ENCODE data around the gene LSM6. TPM values are rescaled to one million over a fixed set of nuclear protein-coding genes. Genes with fewer than 3 reads are reported as not detected.

LSM6 gene
- polyA plus RNA-seq, 2 of the 4 experiments (the other 2 are of a cell fraction) = 25.3 to 57.8 TPM

DNA sequence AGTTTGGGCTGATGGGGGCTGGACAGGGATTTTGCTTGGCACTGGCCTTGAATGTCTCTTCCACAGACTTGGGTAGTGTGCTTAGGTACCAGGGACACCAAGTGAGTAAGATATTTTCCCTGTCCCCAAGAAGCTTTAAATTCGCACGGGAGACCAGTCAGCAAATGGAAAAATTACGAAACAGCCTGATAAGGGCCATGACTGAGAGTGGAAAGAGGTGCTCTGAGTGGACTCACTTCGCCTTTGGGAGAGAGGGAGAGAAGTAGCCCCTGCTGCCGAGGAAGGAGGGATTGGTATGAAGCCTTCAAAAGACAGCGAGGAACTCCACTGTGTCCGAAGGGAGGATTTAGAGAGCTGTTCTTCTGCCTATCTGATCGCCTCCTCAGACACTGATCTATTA lies 2.6 kb downstream of the LSM6 start:
- 84% methylated on average over 8 of the region's 8 CpGs for WGBS (ENCODE audit: missing lambda C conversion rate)
- CTCF ChIA-PET = no interaction called here
- no peak for ATAC-seq

DNA sequence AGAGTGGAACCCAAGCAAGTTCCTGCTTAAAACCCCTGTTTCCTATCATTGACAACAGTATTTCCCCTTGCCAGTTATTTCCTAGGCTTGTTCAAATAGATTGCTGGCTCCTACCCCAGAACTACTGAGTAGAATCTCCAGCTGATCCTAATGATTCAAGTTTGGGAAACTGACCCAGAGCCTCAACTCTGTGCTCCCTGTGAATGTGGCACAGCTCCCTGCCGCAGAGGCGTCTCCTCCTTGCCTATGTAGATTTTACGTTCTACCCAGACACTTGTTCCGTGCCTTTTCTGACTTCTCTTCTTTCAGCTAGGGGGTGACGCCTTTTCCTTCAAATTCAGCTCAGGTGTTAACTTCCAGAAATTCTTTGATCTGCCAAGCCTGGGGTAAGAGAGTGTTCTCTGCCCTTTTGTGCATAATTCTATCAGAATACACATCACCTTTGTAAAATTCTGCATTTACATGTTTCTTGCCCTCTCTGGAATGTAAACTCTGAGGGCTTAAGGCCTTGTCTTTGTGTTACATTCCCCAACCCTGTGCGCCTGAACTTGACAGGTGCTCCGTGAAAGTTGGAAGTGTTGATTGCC lies 4.4 kb downstream of the LSM6 start:
- ATAC-seq = no peak
- no peak for TF ChIP-seq PHF8 (IDR thresholded peaks at IDR 0.05; ENCODE audit: borderline replicate concordance, low read depth)
- TF ChIP-seq NFE2L2 (conservative IDR thresholded peaks at IDR 0.05; ENCODE audit: low read length) = no peak
- no peak for TF ChIP-seq MAFK (IDR thresholded peaks at IDR 0.05; ENCODE audit: partially characterized antibody)
- no peak for TF ChIP-seq RFX5 (IDR thresholded peaks at IDR 0.05)
- TF ChIP-seq, protein P1, sequence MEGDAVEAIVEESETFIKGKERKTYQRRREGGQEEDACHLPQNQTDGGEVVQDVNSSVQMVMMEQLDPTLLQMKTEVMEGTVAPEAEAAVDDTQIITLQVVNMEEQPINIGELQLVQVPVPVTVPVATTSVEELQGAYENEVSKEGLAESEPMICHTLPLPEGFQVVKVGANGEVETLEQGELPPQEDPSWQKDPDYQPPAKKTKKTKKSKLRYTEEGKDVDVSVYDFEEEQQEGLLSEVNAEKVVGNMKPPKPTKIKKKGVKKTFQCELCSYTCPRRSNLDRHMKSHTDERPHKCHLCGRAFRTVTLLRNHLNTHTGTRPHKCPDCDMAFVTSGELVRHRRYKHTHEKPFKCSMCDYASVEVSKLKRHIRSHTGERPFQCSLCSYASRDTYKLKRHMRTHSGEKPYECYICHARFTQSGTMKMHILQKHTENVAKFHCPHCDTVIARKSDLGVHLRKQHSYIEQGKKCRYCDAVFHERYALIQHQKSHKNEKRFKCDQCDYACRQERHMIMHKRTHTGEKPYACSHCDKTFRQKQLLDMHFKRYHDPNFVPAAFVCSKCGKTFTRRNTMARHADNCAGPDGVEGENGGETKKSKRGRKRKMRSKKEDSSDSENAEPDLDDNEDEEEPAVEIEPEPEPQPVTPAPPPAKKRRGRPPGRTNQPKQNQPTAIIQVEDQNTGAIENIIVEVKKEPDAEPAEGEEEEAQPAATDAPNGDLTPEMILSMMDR (IDR thresholded peaks at IDR 0.05) = no peak
- no peak for TF ChIP-seq ZFP36 (IDR thresholded peaks at IDR 0.05; ENCODE audit: borderline replicate concordance, partially characterized antibody)
- TF ChIP-seq, protein P2, sequence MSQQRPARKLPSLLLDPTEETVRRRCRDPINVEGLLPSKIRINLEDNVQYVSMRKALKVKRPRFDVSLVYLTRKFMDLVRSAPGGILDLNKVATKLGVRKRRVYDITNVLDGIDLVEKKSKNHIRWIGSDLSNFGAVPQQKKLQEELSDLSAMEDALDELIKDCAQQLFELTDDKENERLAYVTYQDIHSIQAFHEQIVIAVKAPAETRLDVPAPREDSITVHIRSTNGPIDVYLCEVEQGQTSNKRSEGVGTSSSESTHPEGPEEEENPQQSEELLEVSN (IDR thresholded peaks at IDR 0.05; ENCODE audit: borderline replicate concordance, low read depth) = no peak
- no peak for TF ChIP-seq HDAC2 (IDR thresholded peaks at IDR 0.05)
- no peak for TF ChIP-seq FOSL2 (IDR thresholded peaks at IDR 0.05)
- TF ChIP-seq FOSL2 (CRISPR knock-in tag; IDR thresholded peaks at IDR 0.05) = no peak
- no peak for TF ChIP-seq TFCP2L1 (CRISPR knock-in tag; IDR thresholded peaks at IDR 0.05)
- TF ChIP-seq RNF2 (IDR thresholded peaks at IDR 0.05; ENCODE audit: borderline replicate concordance, low read depth) = no peak
- TF ChIP-seq, protein P3, sequence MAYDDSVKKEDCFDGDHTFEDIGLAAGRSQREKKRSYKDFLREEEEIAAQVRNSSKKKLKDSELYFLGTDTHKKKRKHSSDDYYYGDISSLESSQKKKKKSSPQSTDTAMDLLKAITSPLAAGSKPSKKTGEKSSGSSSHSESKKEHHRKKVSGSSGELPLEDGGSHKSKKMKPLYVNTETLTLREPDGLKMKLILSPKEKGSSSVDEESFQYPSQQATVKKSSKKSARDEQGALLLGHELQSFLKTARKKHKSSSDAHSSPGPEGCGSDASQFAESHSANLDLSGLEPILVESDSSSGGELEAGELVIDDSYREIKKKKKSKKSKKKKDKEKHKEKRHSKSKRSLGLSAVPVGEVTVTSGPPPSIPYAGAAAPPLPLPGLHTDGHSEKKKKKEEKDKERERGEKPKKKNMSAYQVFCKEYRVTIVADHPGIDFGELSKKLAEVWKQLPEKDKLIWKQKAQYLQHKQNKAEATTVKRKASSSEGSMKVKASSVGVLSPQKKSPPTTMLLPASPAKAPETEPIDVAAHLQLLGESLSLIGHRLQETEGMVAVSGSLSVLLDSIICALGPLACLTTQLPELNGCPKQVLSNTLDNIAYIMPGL (CRISPR knock-in tag; IDR thresholded peaks at IDR 0.05; ENCODE audit: borderline replicate concordance) = no peak
- no peak for TF ChIP-seq RAD21 (conservative IDR thresholded peaks at IDR 0.05 in 1 of 2, IDR thresholded peaks at IDR 0.05 in 1 of 2)
- TF ChIP-seq POLR2AphosphoS2 (conservative IDR thresholded peaks at IDR 0.05; ENCODE audit: low read length) = no peak
- no peak for TF ChIP-seq TP53 (CRISPR knock-in tag; IDR thresholded peaks at IDR 0.05)
- TF ChIP-seq GATA3 (IDR thresholded peaks at IDR 0.05; ENCODE audit: borderline replicate concordance) = no peak
- no peak overlapping the region for H3K4me3 ChIP-seq
- FAIRE-seq = no peak
- H3K27ac ChIP-seq = no peak overlapping the region
- no peak for DNase-seq (ENCODE audit: low read depth in 1 of 2, low spot score in 1 of 2)
- no peaks in the 10 kb centered on the region for H3K9me3 ChIP-seq
- H3K4me2 ChIP-seq = no peak overlapping the region
- ChIA-PET CTCF (no interaction called here), POLR2A (no interaction called here)
- WGBS (ENCODE audit: missing lambda C conversion rate) = 93% methylated on average over 7 of the region's 7 CpGs
- H3K4me1 ChIP-seq = peaks cover 8% of the 10 kb centered on the region; the same call in 2 of the 3 replicates

More for the DNA sequence above, 2.6 kb downstream of the LSM6 start:
- Histone ChIP-seq H3K4me2 (no peak overlapping the region), H3K4me3 (no peak overlapping the region), H3K27ac (no peak overlapping the region), H3K4me1 (peaks cover 8% of the 10 kb centered on the region; the same call in 2 of the 3 replicates), H3K9me3 (no peaks in the 10 kb centered on the region)
- DNase-seq (ENCODE audit: low read depth in 1 of 2, low spot score in 1 of 2) (no peak), FAIRE-seq (no peak)
- no peak for TF ChIP-seq NFE2L2 (conservative IDR thresholded peaks at IDR 0.05; ENCODE audit: low read length)
- TF ChIP-seq, protein P4, sequence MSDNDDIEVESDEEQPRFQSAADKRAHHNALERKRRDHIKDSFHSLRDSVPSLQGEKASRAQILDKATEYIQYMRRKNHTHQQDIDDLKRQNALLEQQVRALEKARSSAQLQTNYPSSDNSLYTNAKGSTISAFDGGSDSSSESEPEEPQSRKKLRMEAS (IDR thresholded peaks at IDR 0.05) = no peak
- TF ChIP-seq CBX2 (IDR thresholded peaks at IDR 0.05; ENCODE audit: borderline replicate concordance, low read depth) = no peak
- TF ChIP-seq ESRRA (IDR thresholded peaks at IDR 0.05; ENCODE audit: borderline replicate concordance, low read length) = no peak
- TF ChIP-seq FOSB (CRISPR knock-in tag; IDR thresholded peaks at IDR 0.05) = no peak
- TF ChIP-seq FOSL2 (IDR thresholded peaks at IDR 0.05) = no peak
- no peak for TF ChIP-seq FOSL2 (CRISPR knock-in tag; IDR thresholded peaks at IDR 0.05)
- TF ChIP-seq RAD21 (conservative IDR thresholded peaks at IDR 0.05 in 1 of 2, IDR thresholded peaks at IDR 0.05 in 1 of 2) = no peak
- POLR2A ChIA-PET = no interaction called here

All from A549 (cell line).